ENCODE results near the gene L3MBTL4.

The L3MBTL4 gene

DNA sequence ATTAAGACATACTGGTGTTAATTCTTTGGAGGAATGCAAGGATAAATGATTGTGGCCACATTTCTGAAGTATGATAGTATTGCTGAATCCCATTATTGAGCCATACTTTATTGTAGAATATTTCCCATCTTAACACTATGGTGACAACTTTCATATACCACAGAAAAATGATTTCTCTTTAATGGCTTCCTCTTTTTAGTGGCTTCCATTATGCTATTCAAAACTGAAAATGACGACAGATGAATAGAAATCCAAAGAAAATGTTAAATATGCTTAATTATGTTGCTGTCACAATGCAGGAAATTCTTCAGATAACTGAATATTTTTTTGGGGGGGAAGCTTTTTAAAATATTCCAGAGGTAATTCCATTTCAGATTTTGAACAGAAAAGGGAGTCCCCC lies 430.5 kb downstream of the L3MBTL4 start:
- TF ChIP-seq, protein P1, sequence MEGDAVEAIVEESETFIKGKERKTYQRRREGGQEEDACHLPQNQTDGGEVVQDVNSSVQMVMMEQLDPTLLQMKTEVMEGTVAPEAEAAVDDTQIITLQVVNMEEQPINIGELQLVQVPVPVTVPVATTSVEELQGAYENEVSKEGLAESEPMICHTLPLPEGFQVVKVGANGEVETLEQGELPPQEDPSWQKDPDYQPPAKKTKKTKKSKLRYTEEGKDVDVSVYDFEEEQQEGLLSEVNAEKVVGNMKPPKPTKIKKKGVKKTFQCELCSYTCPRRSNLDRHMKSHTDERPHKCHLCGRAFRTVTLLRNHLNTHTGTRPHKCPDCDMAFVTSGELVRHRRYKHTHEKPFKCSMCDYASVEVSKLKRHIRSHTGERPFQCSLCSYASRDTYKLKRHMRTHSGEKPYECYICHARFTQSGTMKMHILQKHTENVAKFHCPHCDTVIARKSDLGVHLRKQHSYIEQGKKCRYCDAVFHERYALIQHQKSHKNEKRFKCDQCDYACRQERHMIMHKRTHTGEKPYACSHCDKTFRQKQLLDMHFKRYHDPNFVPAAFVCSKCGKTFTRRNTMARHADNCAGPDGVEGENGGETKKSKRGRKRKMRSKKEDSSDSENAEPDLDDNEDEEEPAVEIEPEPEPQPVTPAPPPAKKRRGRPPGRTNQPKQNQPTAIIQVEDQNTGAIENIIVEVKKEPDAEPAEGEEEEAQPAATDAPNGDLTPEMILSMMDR (IDR thresholded peaks at IDR 0.05): no peak
- Histone ChIP-seq H3K27ac (no peak overlapping the region), H3K4me3 (no peak overlapping the region)
- DNase-seq (ENCODE audit: low spot score): no peak

GRCh38 chr18:5983488-5983887 lies 431.2 kb downstream of the L3MBTL4 start:
- TF ChIP-seq, protein P1 (IDR thresholded peaks at IDR 0.05): no peak
- H3K27ac ChIP-seq: no peak overlapping the region
- DNase-seq (ENCODE audit: low spot score): no peak
- H3K4me3 ChIP-seq: no peak overlapping the region

DNA sequence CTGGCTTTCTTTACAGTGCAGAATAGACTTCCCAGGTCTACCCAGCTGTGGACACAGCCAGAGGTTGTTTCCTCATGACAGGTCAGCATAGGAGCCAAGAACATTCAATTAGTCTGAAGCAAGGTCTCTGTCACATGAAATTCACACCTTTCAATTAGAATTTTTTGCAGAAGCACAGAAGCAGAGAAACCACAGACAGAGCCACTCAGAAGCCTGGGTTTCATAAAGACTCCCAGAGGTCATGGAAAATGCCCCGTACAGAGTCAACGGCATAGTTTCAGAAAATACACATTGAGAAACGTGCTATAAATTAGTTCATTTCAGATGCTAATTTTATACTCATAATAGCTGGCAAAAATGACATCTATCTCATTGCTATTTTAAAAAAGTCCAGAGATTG lies 432.4 kb downstream of the L3MBTL4 start:
- Histone ChIP-seq H3K27ac (no peak overlapping the region), H3K4me3 (no peak overlapping the region)
- no peak for DNase-seq (ENCODE audit: low spot score)
- TF ChIP-seq, protein P1 (IDR thresholded peaks at IDR 0.05): no peak

GRCh38 chr18:5980721-5981120 lies 434.0 kb downstream of the L3MBTL4 start:
- TF ChIP-seq, protein P1 (IDR thresholded peaks at IDR 0.05): no peak
- Histone ChIP-seq H3K27ac (no peak overlapping the region), H3K4me3 (no peak overlapping the region)
- no peak for DNase-seq (ENCODE audit: low spot score)

- Histone ChIP-seq H3K27ac (no peak overlapping the region), H3K4me3 (no peak overlapping the region)
- no peak for DNase-seq (ENCODE audit: low spot score)
- TF ChIP-seq, protein P1 (IDR thresholded peaks at IDR 0.05): no peak
Observed at GRCh38 chr18:5979971-5980457, 434.7 kb downstream of the L3MBTL4 start.

- no peak overlapping the region for H3K27ac ChIP-seq
- no peak for DNase-seq (ENCODE audit: low spot score)
- TF ChIP-seq, protein P1 (IDR thresholded peaks at IDR 0.05): no peak
Observed at GRCh38 chr18:5979176-5979888, 435.4 kb downstream of the L3MBTL4 start.

GRCh38 chr18:5977022-5977421 lies 437.7 kb downstream of the L3MBTL4 start:
- H3K4me3 ChIP-seq: no peak overlapping the region
- no peak overlapping the region for H3K27ac ChIP-seq
- TF ChIP-seq, protein P1 (IDR thresholded peaks at IDR 0.05): no peak
- DNase-seq (ENCODE audit: low spot score): no peak

More at GRCh38 chr18:5979176-5979888, 435.4 kb downstream of the L3MBTL4 start:
- H3K4me3 ChIP-seq: no peak overlapping the region

Data from coronary artery (tissue), 2 donors.